Neutrophil (primary cell): ENCODE results near the gene C22orf39.

ENCODE experiments used
- H3K27ac ChIP-seq: fragments of 200-600 bp; sonication (generic); 2 replicates; pipeline ENCODE4 v1.5.1; 2016; ENCODE audit warnings: mild to moderate bottlenecking, moderate library complexity
- H3K27me3 ChIP-seq: fragments of 200-600 bp; sonication (generic); 2 replicates; pipeline ENCODE4 v1.6.0; 2016; ENCODE audit warnings: mild to moderate bottlenecking
- H3K36me3 ChIP-seq: fragments of 200-600 bp; sonication (generic); 2 replicates; pipeline ENCODE4 v1.5.1; 2017
- H3K4me1 ChIP-seq, 2 experiments: fragments of 200-600 bp in 1 of 2; sonication (generic) in 1 of 2; 1 replicate in 1 of 2; 2 replicates in 1 of 2; pipeline versions ENCODE4 v1.5.1 to v1.6.1; 2013 to 2016; ENCODE audit warnings: low read depth in 1 of 2, low read length in 1 of 2, mild to moderate bottlenecking in 1 of 2, moderate library complexity in 1 of 2; ENCODE audit not compliant: control insufficient read depth in 1 of 2, insufficient read depth in 1 of 2
- H3K4me3 ChIP-seq, 2 experiments: fragments of 200-600 bp in 1 of 2; sonication (generic) in 1 of 2; 1 replicate in 1 of 2; 2 replicates in 1 of 2; pipeline ENCODE4 v1.5.1; 2013 to 2016; ENCODE audit warnings: low read depth in 1 of 2, low read length in 1 of 2, mild to moderate bottlenecking in 1 of 2, moderate library complexity in 1 of 2
- H3K9me3 ChIP-seq: fragments of 200-600 bp; sonication (generic); 2 replicates; pipeline ENCODE4 v1.5.1; 2016
- TF ChIP-seq, protein P1 (sequence below): fragments of 200-600 bp; sonication (generic); IDR thresholded peaks from 2 replicates; pipeline ENCODE4 v1.5.1; 2016; ENCODE audit warnings: antibody characterized with exemption

C22orf39 gene

DNA sequence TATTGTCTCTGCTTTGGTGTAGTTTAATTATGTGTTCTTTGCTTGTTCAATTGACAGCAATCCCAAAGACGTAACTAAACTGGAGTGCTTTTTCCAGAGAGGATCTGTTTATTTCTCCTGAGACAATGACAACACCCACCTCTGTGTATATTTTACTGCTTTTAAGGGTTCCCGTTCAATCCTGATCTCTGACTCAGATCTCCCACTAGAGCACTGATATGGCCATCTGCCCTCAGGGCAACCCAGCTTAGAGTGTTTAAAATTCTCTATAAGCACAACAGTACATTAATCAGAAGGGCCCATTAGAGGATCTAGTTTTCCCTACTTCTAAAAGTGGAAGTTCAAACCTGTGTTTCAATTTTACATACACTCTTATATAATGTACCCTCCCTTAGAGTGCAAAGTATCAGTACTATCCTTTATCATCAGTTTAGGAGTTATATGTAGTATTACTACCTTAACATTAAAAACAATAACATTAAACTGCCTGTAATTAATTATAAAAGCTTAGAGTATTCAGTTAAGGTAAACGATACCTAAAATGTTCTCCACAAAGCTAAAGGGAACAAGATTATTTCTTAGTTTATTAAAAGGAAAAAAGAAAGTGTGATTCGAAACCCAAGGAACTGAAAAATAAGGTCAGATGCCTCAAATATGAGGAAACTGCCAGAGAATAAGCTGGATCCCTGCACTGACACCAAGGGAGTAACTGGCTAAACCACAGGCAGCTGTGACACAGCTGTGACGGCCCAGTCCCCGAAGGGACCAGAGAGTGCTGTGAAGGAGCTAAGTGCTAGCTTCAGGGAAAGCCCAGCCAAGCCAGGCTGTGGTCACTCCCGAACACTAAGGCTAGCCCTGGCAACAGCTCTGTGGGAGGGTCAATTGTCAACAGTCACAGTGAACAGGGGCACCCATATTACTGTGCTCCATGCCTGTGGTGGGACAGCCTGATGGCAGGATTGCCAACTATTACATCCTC lies 16.3 kb upstream of the C22orf39 start:
- Histone ChIP-seq H3K27me3 (no peaks in the 10 kb centered on the region), H3K36me3 (peaks cover 95% of the 10 kb centered on the region), H3K27ac (no peak overlapping the region), H3K4me1 (no peaks in the 10 kb centered on the region), H3K4me3 (no peak overlapping the region), H3K9me3 (no peaks in the 10 kb centered on the region)
- TF ChIP-seq, protein P1, sequence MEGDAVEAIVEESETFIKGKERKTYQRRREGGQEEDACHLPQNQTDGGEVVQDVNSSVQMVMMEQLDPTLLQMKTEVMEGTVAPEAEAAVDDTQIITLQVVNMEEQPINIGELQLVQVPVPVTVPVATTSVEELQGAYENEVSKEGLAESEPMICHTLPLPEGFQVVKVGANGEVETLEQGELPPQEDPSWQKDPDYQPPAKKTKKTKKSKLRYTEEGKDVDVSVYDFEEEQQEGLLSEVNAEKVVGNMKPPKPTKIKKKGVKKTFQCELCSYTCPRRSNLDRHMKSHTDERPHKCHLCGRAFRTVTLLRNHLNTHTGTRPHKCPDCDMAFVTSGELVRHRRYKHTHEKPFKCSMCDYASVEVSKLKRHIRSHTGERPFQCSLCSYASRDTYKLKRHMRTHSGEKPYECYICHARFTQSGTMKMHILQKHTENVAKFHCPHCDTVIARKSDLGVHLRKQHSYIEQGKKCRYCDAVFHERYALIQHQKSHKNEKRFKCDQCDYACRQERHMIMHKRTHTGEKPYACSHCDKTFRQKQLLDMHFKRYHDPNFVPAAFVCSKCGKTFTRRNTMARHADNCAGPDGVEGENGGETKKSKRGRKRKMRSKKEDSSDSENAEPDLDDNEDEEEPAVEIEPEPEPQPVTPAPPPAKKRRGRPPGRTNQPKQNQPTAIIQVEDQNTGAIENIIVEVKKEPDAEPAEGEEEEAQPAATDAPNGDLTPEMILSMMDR, result no peak

DNA sequence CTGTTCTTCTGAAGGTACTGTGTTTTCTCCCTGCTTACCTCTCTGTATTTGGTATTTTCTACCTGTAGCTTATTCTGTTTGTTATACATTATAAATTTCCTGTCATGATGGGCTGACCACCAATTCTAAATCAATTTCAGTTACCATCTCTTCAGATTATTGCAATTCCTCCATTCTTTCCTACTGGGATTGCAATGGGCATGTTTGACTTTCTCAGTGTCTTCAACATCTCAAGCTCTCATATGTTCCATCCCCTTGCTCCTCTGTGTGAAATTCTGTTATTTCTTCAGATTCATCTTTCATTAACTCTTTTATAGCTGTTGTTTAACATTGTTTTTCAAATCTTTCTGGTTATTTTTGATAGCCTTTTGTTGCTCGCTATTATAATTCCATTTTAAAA lies 15.5 kb upstream of the C22orf39 start:
- TF ChIP-seq, protein P1, result no peak
- Histone ChIP-seq H3K4me3 (no peak overlapping the region), H3K4me1 (no peaks in the 10 kb centered on the region), H3K27me3 (no peaks in the 10 kb centered on the region), H3K36me3 (peaks cover 95% of the 10 kb centered on the region), H3K9me3 (no peaks in the 10 kb centered on the region), H3K27ac (no peak overlapping the region)

DNA sequence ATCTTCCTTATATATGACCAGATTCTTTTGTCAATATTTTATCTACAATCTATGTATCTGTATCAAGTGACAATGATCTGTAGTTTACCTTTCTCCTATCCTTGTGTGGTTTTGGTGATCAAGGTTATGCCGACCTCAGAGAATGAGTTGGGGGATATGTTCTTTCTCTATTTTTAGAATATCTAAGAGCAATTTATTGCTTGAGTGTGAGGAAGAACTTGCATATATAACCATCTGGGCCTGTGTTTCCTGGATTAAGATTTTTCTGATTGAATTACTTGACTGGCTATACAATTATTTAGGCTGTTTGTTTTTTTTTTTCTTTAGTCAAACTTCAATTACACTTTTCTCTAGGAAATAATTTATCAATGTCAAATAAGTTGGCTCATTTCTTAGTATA lies 14.0 kb upstream of the C22orf39 start:
- Histone ChIP-seq H3K4me3 (no peak overlapping the region), H3K36me3 (peaks cover 95% of the 10 kb centered on the region), H3K27ac (no peak overlapping the region), H3K4me1 (no peaks in the 10 kb centered on the region), H3K9me3 (no peaks in the 10 kb centered on the region), H3K27me3 (no peaks in the 10 kb centered on the region)
- TF ChIP-seq, protein P1, result no peak

DNA sequence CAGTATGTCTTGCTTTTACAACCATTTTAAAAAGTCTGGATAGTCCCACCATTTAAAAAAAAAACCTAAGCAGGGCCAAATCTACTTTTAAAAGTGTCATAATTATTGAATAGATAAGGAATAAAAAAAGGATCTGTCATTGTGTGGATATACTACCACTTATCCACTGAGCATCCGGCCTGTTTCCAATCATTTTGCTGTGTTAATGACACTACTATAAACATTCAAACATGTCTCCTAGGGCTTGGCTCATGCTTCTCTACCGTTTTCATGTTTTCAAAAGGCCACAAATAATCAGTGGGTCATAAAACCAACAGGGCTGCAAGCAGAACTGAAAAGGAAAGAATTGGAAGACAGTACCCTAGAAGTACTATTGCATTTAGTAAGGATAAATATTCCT lies 12.5 kb upstream of the C22orf39 start:
- no peaks in the 10 kb centered on the region for H3K9me3 ChIP-seq
- no peak overlapping the region for H3K4me3 ChIP-seq
- H3K36me3 ChIP-seq, result peaks cover 95% of the 10 kb centered on the region
- TF ChIP-seq, protein P1, result no peak
- H3K27ac ChIP-seq, result no peak overlapping the region
- H3K27me3 ChIP-seq, result no peaks in the 10 kb centered on the region
- H3K4me1 ChIP-seq, result no peaks in the 10 kb centered on the region

DNA sequence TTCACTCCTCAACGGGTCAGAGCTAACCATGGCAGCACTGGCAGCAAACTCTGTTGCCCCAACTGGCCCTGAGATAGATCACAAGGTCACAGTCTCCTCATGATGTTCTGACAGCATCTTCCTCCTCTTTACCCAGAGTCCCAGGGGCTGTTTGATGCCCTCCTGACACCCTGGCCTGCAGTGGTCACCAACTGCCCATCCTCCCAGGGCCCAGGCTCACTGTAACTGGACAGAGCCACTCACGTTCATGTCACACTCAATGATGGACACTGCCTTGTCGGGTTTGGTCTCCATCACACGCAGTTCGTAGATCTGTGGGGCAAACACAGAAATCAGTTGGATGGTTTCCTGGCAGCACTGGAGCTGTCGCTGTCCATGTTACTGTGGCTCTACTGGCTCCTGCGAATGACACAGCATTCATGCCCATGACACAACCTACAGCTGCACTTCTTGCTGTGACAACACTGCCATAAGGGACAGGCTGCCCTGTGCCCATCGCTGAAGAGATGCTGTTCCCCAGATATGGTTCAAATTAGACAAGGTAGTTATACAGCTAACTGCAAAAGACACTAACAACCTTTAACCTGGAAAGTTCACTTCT lies 10.4 kb upstream of the C22orf39 start:
- Histone ChIP-seq H3K27ac (no peak overlapping the region), H3K4me1 (no peaks in the 10 kb centered on the region), H3K36me3 (peaks cover 96% of the 10 kb centered on the region), H3K27me3 (no peaks in the 10 kb centered on the region), H3K9me3 (no peaks in the 10 kb centered on the region), H3K4me3 (no peak overlapping the region)
- TF ChIP-seq, protein P1, result no peak
